ENCODE measurements around the gene NDUFB10.
"Not testable (repeated sequence)": the region's sequence is repeated elsewhere in the genome, so short reads cannot be mapped to it uniquely, and the experiment has no call there.

The NDUFB10 gene

GRCh38 chr16:1959269-1960039 is at the start of gene NDUFB10:
NDUFB10 (plus strand) TSS chr16:1959538; CDS start chr16:1959625, 87 bp downstream.
- DNase-seq (ENCODE audit: low spot score) = peak; percentile 95

- peak; percentile 53 for DNase-seq (ENCODE audit: low spot score)
Measured at GRCh38 chr16:1909561-1910231, 49.6 kb upstream of the NDUFB10 start.

DNA sequence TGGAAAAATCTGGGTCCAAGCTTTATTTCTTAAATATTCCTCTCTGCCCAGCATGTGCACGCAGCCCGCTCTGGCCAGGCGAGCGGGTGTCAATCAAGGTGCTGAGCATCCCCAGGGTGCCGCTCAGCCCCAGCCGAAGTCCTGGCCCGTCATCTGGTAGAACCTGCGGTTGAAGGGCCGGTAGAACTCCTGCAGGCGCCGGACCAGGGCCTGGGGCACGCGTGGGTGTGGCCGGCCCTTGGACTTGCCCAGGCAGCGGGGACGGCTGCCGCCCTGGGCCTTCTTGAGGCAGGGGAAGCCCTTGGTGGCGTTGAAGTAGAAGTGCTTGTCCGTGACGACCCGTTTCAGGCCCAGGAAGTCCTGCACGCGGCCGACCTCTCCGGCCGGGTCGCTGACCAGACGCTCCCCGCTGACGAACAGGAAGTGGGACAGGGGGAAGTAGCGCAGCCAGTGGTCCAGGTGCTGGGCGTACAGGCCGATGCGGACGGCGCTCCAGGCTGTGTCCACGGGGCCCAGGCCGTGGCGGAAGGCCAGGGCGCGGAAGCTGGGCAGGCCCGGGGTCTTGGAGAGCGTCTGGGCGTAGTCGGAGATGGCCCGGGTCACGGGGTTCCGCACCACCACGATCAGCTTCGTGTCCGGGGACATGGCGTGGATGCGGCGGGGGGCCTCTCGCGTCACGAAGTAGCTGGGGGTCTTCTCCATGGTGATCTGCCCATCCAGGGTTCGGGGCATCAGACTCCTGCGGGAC is 47.7 kb upstream of the NDUFB10 start:
- DNase-seq (ENCODE audit: low spot score) = no peak

DNA sequence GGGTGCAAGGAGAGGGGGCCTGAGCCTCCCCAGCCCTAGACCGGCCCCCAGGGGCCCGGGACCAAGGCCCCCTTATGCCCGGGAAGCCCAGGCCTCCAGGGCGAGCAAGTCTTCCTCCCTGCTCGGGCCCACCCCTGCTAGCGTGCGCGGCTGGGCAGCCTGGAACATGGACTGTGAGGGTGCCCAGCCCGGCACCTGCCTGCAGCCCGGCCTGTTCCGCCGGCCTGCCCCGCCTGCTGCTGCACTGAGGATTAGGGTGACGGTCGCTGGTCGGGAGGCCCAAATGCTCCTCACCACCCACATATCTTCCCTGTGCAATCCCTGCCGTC is 47.2 kb upstream of the NDUFB10 start:
- DNase-seq (ENCODE audit: low spot score) = no peak

- no peak for DNase-seq (ENCODE audit: low spot score)
Measured at GRCh38 chr16:1913327-1914083, 45.8 kb upstream of the NDUFB10 start.

DNA sequence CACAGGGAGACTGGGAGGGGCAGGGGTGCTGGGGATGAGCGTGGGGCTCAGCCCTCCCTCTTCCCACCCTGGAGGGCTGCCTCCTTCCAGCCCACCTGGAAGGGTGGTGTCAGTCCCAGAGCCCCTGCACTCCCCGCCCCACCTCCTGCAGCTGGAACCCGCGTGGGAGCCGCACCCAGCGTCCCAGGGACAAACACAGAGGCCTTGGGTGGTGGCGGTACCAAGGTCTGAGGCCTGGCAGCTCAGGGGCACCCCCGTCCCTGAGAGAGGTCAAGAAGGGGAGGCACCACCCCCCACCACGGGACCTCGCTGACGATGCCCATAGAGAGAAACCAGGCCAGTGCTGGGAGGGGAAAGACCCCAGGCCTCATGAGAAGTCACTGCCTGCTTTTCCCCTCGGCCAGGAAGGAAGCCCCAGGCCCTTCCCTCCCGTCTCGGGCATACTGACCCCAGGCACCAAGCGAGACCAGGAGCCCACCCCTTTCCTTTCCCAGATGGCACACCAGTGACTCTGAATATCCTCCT is 45.2 kb upstream of the NDUFB10 start:
- no peak for DNase-seq (ENCODE audit: low spot score)

DNA sequence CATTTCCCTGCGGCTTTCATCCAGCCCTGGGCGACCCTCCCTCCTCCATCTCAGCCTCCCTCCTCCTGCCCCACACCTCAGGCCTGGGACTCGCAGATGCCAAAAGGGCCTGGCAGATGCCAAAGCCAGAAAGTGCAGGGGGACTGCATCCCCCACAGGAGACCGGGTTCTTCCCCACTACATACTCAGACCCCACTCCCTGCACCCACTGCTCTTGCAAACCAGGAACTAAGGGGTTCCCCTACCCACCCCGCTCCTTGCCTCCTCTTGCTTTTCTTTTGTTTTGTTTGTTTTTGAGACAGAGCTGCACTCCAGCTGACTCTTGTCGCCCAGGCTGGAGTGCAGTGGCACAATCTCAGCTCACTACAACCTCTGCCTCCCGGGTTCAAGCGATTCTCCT is 44.4 kb upstream of the NDUFB10 start:
- no peak for DNase-seq (ENCODE audit: low spot score)

DNA sequence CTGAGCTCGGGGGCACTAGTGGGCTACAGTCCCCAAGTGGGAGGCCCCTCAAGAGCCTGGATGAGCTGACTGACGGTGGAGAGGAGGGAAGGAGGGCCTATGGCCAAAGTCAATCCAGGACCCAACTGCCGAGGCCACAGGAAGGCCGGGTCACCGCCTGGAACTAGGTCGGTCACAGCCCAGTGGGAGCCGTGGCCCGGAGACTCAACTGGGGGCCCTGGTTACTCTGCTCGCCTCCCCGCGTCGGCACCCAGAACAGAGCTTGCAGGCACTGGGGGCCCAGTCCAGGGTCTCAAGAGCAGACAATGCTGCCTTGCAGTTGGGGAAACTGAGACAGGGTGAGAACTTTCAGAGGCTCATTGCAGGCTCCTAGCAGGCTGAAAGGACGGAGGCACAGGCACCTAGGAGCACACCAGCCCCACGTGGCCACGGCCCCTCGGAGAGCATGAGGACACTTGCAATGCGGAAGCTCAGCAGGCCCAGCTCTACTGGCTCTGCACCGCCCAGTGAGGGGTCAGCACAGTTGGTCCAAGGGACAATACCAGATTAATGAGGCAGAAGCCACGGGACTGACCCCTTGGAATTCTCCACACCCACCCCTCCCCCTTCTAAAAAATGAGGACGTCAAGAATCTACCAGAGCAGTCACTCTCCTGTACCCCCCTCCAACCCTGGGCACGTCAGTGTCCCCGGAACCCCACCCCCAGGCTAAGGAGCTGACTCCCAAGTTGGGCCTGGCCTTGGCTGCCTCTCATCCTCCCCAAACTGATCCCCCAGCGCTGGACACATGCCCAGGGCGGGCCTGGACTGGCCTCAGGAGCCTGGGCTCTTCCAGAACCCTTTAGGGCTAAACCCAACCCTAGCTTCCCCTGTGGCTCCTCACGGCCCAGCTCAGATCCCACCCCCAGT is 43.4 kb upstream of the NDUFB10 start:
- peak; percentile 50 for DNase-seq (ENCODE audit: low spot score)

GRCh38 chr16:1916640-1916990 is 42.7 kb upstream of the NDUFB10 start:
- peak; percentile 64 for DNase-seq (ENCODE audit: low spot score)

DNA sequence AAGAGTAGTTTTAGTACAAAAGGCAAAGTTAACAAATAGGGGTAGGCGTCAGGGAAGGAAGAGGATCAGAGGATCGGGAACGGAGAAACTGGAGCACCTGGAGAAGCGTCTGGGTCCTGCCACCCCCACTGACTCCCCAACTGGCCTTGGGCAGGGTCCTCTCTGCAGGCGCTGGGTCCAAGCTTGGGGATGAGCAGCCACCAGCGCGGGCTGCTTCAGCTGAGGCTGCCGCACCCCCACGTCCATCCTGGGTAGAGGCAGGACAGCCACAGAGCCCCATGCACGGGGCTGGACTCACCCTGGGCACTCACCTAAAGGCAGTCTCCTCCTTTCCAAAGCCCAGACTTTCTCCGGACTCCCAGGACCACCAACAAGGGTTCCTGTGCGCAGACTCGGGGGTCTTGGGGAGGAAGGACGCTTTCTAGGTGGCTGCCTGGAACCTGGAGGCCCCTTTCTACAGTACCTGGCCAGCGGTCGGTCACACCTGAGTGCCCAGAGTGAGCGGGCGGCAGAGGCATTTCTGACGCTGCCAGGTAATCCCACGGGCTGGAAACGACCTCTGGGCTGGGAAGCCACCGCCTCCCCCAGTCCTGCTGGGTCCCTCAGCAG is 42.2 kb upstream of the NDUFB10 start:
- no peak for DNase-seq (ENCODE audit: low spot score)

DNA sequence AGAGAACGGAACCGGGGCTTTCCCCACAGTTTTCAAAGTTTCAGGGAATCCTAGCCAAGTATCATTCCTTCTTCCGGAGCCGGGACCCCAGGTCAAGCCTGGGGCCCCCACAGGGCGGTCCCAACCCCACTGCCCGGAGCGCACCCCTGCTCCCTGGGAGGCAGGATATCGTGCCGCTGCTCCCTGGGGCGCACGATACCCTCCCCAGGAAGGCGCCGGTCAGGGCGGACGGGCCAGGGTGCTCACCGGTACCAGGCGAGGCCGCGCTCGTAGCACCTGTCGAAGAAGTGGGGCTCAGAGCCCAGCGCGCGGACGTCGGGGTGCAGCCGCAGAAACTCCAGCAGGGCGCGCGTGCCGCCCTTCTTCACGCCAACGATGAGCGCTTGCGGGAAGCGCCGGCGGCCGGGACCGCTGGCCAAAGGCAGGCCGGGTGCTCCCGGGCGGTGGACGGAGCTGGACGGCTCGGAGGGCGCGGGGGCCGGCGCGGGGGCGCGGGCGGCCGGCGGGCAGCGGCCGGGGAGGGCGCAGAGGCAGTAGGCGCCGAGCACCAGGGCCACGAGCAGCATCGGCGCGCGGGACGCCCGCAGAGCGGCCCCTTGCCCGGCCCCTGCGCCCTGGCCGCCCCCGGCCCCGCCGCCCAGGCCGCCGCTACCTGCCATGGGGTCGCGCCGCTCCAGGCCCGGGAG is 41.5 kb upstream of the NDUFB10 start:
- DNase-seq (ENCODE audit: low spot score) = peak; percentile 57

- DNase-seq (ENCODE audit: low spot score) = peak; percentile 78
Measured at GRCh38 chr16:1918351-1919326, 40.7 kb upstream of the NDUFB10 start, which contains the start of gene HS3ST6. HS3ST6 (minus strand) TSS chr16:1918415; CDS start chr16:1918323, 92 bp downstream.

GRCh38 chr16:1919327-1919998 is 39.9 kb upstream of the NDUFB10 start:
- peak; percentile 60 for DNase-seq (ENCODE audit: low spot score)

DNA sequence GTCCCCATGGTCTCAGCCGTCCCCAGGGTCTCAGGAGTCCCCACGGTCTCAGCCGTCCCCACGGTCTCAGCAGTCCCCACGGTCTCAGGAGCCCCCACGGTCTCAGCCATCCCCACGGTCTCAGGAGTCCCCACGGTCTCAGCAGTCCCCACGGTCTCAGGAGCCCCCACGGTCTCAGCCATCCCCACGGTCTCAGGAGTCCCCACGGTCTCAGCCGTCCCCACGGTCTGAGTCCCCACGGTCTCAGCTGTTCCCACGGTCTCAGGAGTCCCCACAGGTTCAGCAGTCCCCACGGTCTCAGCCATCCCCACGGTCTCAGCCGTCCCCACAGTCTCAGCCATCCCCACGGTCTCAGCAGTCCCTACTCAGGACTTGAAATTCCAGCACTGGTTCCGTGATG is 39.2 kb upstream of the NDUFB10 start:
- not testable (repeated sequence) for DNase-seq (ENCODE audit: low spot score)

DNA sequence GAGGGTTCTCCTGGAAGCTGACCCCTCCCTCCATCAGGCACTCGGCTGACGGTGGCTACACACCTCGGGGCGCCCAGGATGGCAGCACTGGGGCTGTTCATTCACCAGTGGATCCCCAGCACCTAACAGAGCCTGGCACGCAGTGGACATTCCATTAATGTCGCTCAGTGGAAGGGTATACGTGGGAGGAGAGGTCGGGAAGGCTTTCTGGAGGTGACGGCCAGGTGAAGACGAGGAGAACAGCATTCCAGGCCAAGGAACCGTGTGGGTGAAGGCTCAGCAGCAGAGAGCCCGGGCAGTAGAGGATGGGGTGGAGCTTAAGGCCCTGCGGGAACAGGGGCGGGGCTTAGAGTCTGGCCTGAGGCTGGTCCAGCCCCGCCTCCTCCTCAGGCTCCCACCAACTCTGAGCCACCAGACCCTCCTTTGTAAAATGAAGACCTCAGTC is 38.6 kb upstream of the NDUFB10 start:
- DNase-seq (ENCODE audit: low spot score) = peak; percentile 76

GRCh38 chr16:1922357-1922756 is 37.0 kb upstream of the NDUFB10 start:
- no peak for DNase-seq (ENCODE audit: low spot score)

DNA sequence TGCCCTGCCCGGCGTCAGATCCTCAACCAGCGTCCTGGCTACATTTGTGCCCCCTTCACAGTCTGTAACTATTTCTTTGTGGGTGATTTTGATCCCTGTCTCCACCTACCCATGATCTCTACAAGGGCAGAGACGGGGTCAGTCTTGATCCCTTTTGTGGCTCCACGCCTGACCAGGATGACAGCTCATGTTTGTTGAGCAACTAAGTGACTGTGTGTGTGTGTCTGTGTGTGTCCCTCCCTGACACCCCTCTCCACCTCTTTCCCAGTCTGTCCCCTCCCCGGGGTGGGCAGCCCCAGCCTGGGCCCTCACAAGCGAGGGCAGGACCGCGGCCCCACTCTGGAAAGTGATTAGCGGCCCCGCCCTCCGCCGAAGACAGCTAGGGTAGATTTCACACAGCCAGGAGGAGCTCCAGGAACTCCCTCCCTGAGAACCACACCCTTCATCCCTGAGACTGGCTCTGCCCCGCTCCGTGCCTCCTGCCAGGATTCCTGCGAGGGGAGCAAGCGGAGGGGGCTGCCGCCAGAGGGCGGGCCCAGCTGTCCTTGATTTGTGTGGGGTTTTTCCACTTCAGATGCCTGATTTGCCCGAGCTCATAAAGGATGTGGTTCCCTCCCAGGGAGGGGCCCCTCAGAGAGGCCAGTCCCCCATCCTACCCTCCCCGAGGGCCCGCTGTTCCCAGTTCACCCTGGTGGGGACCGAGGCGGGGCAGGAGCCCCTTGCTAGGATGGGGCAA is 35.9 kb upstream of the NDUFB10 start:
- DNase-seq (ENCODE audit: low spot score) = peak; percentile 82
